GM21447 (cell line): ENCODE measurements around the gene AGBL5.
"Not testable (repeated sequence)": the region's sequence is repeated elsewhere in the genome, so short reads cannot be mapped to it uniquely, and the experiment has no call there.

ENCODE experiments used
- ATAC-seq: cut with Tn5 transposase; IDR thresholded peaks from one replicate; pipeline ENCODE4 v1.9.1; 2021; ENCODE audit not compliant: unreplicated experiment

The AGBL5 gene

DNA sequence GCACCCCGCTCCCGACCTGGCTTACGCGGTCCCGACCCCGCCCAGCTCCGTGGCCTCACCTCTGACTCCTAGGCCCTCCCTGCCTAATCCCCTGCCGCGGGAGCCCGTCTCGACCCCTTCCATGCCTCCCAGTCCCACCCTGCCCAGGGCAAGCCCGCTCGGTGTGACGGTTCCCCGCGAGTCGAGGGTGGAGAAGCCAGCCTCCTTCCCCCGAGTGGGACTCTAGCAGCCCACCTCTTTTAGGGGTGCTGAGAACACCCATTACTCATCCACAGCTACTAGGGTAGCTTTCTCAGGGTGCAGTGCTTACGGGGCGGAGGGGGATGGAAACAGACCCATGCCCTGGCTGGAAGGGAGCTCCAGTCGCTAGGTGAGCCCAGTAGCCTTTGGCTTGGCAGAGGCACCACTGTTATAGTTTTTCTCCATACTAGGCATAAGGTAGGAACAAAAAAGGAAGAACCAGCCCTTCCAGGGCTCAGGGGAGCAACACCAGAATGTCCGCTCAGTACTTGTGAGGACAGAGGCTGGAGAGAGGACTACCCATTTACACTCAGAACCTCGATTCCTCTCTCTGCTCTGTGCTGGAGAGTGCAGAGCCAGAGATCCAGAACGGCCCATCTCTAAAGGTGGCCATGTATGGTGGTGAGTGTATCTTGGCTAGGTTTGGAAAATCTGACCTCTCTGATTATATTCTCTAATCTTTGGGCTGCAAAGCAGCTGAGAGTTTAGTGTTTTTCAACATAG lies 606 bp downstream of the AGBL5 start:
- no peak for ATAC-seq

DNA sequence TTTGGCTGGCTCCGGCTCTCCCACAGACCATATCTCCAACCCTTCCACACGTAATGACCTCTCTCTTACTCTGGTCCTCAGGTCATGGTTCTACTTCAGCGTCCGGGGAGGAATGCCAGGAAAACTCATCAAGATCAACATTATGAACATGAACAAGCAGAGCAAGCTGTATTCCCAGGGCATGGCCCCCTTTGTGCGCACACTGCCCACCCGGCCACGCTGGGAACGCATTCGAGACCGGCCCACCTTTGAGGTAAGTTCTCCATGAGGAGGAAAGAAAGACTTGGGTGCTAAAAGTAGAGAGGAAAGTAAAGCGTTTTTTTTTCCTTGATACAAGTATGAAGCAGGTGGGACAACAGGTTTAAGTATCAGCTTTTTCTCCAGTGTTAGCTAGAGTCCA lies 1.9 kb downstream of the AGBL5 start:
- ATAC-seq, result no peak

DNA sequence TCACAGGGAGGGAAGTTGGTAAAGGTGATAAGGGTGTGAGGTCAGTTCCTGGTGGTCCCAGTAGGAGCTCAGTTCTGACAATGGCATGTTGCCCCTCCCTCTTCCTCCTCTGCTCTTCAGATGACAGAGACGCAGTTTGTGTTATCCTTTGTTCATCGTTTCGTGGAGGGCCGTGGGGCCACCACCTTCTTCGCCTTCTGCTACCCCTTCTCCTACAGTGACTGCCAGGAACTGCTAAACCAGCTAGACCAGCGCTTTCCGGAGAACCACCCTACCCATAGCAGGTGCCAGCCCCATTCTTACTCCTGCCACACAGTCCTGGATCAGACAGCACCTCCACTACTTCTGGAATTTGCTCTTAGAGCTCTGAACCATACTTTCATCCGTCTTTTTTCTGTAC lies 2.3 kb downstream of the AGBL5 start:
- no peak for ATAC-seq

DNA sequence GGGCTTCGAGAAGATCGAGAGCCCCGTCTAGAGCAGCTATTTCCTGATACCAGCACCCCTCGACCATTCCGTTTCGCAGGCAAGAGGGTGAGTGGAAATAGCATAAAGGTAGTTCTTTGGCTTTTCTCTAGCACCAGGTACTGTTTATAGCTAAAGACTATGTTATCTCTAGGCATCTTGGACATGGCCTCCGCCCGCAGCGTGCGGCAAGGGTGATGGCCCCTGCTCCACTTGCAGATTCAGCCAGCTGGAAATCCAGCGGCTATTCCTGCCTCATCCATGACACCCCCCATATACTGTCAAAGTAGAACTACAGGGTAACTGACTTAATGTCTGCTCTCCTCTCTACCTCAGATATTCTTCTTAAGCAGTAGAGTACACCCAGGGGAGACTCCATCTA lies 3.3 kb downstream of the AGBL5 start:
- no peak for ATAC-seq

DNA sequence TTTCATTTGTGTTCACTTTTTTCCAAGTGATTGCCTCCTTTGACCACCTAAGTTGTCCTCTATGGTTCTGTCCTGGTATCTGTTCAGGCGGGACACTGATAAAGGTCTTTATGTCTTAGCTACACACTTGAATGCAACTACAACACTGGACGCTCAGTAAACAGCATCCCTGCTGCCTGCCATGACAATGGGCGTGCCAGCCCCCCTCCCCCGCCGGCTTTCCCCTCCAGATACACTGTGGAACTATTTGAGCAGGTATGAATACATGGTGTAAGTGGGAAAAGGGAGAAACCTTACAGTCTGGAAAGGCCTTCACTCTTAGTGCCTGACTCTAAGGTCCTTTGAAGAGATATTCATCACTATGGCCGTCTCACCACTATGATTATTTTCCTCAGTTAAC lies 5.7 kb downstream of the AGBL5 start:
- ATAC-seq, result no peak

DNA sequence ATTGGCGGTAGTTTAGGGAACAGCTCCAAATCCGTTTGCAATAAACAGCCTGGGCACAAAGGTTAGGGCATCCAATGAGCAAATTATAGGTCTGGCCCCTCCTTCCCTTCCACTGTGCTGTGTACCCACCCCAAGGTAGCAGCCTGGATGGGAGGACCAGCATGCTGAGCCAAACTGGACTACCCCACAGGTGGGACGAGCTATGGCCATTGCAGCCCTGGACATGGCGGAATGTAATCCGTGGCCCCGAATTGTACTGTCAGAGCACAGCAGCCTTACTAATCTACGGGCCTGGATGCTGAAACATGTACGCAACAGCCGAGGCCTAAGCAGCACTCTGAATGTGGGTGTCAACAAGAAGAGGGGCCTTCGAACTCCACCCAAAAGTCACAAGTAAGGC lies 6.7 kb downstream of the AGBL5 start:
- ATAC-seq, result no peak

DNA sequence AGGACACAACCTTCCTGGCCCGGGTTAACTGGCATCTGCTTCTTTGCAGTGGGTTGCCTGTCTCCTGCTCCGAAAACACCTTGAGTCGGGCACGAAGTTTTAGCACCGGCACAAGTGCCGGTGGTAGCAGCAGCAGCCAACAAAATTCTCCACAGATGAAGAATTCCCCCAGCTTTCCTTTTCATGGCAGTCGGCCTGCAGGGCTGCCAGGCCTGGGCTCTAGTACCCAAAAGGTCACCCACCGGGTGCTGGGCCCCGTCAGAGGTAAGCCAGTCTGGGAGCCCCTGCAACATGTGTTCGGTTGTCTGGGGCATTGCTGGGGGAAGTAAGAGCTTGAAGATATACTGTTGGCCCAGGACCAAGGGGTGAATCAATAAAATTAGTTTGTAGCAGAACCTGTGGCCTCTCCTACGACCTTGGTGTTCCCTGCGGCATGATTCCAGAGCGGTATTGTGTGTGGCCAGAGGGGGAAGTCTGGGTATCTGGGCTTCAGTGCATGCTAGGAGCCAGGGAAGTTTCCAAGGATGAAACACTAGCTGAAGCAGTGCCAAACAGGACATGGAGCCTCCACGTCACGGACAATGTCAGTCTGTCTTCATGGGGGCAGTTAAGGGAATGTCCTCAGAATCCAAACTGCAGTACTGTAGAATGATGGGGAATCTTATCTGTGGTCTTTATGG lies 7.8 kb downstream of the AGBL5 start:
- no peak for ATAC-seq

DNA sequence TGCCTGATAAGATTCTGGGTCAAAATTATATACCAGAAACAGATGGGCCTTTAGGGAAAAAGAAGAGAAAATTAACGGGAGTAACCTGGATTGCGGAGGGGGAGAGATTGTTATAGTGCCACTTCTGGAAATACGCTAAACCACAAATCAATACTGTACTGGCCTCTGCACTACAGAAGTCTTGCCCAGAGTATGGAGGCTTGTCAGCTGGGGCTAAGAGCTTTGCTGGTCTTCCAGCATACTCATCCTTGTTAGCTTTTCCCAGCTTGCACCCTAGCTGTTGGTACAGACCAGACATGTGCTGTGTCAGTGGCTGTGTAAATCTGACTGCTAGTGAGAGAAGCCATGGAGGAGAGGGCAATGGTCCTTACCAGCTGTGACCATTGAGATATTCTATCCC lies 8.9 kb downstream of the AGBL5 start:
- no peak for ATAC-seq

DNA sequence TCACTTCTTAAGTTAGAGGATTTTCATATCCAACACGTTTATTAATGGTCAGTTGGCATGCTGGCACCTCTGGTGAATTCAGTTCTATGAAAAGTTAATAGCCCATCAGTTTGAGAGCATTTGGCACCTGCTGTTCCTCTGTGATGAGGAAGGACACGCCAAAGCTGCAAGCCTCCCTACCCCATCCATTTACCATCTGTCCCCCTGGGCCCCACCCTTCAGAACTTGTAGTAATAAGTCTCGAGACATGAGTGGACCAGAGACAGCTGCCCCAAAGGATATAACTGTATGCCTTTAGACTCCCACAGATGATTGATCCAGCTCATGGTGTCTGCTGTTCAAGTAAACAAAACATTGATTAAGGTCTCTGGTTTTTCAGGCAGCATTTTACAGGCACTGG lies 13.7 kb downstream of the AGBL5 start:
- no peak for ATAC-seq

DNA sequence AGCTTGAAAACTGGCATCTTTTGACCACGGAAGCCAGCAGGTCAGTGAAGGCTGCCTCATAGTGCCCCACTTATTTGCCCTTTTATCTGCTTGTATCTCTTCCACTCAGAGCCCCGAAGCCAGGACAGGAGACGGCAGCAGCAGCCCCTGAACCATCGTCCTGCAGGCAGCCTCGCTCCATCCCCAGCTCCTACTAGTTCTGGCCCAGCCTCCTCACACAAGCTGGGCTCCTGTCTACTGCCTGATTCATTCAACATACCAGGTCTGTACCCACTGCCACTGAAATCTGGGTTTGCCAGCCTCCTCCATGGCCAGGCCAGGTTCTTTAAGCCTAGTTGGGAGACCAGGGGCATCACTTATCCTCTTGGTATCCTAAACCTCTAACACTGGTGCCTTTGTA lies 15.9 kb downstream of the AGBL5 start:
- ATAC-seq, result no peak

DNA sequence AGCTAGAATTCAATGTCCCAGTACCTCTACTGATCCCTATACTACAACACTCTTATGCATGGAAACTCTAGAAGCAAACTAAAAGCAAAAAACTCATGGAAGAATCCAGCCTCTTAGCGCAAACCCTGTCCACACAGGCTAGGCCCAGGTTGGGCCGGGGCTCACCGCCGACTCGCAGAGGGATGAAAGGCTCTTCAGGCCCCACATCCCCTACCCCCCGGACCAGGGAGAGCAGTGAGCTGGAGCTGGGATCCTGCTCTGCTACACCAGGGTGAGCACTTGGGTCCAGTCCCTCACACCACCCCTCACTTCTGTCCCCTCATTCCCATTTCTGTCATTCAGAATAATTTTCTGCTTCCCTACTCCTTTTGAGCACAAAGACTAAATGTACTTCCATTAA lies 18.0 kb downstream of the AGBL5 start:
- ATAC-seq, result no peak

DNA sequence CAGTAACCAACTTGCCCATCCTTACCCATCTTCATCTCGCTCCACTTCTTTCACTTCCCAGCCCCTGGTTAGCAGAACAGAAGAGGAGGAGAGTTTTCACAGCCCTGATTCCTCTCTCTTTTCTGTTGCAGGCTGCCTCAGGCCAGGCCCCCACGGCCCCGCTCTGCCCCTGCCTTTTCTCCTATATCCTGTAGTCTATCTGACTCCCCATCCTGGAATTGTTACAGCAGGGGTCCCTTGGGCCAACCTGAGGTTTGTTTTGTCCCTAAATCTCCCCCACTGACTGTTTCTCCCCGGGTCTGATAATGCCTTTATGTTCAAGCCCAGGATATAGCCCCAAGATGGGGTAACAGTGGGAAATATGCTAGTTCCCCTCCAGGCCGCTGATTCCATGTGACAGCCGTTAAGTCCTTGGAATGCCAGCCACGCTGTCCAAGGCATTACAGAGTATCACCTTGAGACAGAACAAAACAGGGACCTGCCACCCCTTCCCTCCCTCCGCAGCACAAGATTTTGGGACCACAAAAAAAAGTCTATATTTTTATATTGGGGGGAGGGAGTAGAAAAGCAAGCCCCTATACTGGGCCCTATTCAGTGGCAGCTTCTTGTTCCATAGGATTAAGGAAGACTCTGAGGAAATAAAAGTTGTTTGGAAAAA lies 18.6 kb downstream of the AGBL5 start:
- no peak for ATAC-seq

DNA sequence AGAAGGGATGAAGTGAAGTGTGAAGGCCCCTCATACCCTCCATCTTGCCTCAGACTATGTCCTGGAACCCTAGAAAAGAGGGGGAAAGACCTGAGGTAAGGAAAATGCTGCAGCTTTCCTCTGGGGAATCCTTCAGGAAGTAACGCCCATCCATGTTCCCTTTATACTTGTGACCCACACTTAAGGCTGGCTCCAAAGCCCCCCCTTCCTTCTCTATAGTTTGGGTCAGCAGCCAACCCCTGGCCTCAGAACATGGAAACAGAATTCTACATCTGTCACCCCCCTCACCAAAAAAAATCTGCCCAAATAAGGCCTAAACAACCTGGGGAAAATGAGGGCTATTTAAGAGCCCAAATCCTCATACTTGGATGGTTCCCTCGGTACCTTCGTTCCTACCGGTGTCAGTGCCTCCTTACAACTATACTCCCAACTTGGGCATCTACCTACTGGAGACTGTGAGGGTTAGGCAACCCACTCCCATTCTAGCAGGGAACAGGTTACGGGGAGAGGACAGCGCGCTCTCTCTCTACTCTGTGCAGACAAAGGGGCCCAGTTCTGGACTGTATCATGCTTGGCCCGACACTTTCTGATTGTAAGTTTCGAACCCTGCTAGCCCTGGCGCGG lies 19.3 kb downstream of the AGBL5 start:
- ATAC-seq, result no peak

DNA sequence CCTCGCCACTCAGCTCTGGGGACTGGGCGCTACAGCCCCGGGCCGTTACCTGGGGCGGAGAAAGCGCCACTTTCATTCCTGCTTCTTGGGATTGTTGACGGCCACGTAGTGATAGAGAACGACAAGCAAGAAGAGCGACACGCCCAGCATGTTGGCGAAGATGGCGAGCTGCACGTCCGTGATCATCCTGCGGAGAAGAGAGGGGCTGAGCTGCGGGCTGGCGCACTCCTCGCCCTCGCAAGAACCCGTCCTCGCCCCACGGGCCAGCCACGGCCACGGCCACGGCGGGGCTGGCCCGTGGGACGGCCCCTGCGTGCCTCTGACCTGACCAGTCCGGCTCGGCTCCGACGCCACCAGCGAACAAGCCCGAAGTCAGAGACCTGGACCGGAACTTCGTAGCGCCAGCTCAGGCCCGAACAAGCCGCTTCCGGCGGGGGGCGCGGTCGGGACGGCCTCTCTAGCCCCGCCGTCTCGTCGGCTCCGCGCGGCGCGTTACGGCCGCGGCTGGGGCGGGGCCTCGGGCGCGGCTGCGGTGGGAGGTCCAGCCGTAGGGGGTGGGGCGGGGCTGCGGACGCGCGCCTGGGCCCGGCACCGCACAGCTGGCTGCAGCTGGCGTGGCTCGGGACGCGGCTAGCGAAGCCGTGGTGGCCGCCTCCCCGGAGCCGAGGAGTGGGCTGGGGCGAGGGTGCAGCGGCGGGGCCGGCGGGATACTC lies 20.0 kb downstream of the AGBL5 start, which contains the start of gene OST4:
Gene OST4 (minus strand): TSS at position 378 of the 713 bp plus-strand sequence.
- peak; percentile 73 for ATAC-seq

DNA sequence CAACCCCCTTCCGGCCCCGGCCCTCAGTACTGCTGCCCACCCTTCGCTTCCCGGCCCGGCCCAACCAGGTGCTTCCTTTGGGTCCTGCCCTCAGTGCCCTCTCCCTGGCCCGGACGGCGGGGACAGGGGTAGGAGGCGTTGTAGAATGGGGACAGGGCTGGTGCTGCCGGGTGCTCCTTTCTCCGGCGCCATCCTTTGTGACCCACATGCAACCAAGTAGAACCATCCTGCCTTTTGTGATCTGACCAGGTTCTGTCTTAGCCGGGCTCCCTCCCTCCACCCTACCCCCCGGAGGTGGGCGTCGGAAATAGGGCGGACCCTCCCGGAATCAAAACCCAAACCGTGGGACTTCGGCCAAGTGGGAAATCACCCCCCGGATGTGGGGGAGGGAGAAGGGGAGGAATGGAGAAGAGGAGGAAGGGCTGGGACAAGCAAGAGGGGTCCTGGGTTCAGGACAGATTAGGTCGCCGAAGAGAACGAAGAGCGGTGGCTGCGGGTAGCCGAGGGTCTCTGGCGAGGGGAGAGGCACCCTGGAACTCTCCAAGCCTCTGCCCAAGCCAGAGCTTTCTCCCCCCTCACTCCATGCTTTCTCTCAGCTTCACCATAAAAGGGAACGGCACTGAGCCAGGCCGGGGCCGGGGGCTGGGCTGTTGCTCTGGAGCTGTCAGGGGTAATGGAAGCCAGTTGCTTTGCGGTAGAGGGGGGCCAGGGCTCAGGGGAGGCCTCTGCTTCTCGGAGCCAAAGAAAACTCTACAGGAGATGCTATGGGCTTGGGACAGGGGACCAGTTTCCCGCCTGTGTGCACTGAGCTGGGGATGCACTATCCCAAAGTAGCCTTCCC lies 20.7 kb downstream of the AGBL5 start:
- ATAC-seq, result peak; percentile 24

DNA sequence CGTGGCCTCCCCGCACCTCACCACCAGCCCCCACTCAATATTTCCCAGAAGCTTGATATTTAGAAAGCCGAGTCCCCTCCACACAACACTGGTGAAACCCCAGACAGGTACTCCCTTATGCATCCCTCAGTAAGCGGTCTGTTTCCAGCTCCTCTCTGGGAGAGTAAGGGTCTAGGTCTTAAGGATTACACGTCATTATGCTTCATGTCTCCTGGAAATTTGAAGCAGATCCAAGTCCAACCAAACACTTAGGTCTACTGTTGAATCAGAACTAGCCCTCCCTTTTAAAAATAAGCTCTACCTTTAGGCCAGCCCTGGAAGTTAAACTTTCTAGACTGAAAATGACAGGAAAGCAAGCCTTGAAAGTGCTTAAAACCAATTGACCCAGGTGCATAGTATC lies 21.5 kb downstream of the AGBL5 start:
- no peak for ATAC-seq

DNA sequence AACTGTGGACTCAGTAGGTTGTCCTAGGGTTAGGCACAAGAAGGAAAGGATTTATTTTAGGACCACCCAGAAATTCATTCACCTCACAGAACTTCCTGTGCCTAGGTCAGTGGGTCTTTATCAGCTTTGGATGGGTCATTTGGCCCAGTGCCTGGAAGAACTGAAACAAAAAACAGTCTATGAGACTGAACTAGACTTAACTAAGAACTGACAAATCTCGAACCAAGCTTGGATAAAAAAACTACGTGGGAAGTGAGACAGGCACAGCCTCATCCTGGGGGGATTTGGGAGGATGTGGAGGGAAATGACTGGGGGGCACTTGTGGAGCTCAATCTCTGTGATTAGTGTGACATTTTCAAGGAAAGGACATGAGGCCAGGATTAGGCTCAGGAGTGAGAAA lies 22.3 kb downstream of the AGBL5 start:
- ATAC-seq, result no peak

DNA sequence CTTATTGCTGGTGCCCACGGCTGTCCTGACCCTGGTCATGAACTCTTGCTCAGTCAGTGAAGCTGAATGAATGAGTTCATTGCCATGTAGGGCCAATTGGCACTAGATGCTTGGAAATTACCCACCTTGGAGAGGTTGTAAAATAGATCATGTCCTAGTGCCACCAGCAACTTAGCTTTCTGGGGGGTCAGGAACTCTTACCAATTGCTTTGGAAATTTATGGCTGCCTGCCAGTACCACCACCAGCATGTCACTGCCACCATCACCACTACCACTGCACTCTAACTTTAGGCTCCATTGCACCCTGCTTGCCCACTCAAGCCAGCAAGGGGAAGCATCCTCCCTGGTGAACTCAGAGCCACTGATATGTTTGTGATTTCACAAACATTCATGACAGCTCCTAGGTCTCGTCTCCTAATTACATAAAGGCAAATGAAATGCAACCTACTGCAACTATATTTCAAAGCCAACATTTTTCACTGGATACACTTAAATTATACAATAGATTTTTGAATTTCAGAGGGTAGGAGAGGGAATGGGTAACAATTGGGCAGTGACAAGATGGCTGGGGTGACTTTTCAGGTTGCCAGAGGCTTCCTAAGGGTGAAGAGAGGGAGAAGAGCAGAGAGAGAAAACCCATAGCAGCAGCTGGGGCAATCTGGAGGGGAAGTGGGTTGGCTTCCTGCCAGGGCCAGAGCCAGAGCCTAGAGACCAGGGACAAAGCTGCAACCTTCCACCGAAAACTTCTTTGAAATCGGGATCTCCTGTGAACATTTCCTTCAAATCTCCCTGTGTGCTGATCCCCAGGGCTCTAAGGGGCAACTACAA lies 23.5 kb downstream of the AGBL5 start:
- ATAC-seq, result no peak

DNA sequence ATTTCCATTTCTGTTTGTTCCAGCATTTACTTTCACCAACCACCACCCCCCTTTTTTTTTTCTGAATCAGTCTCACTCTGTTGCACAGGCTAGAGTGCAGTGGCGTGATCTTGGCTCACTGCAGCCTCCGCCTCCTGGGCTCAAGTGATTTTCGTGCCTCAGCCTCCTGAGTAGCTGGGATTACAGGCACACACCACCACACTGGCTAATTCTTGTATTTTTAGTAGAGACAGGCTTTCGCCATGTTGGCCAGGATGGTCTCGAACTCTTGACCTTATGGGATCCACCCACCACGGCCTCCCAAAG lies 24.1 kb downstream of the AGBL5 start:
- not testable (repeated sequence) for ATAC-seq

DNA sequence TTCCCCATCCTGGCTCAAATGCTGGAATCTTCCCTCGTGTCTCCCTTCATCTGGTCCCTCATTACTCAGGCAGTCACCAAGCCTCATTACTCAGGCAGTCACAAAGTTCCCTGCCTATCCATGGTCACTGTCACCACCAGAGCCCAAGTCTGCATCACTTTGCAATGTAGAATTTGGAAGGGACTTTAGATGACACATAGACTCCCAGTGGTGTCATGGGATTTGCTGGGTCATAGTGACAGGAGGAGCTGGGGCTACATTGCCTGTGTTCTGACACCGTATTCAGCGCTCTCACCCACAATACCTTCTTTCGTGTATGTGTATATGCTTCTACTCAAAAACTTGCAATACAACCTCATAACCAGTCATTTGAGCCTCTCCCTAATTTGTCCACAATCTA lies 24.9 kb downstream of the AGBL5 start:
- no peak for ATAC-seq
